NCI-H2107 treated with DMSO at 0.1 percent for 48 hours (cell line): ENCODE data around the gene TNS3.
"Not testable (repeated sequence)": the region's sequence is repeated elsewhere in the genome, so short reads cannot be mapped to it uniquely, and the experiment has no call there.

Source experiments
- DNase-seq: peaks from one replicate; lab custom pipeline; 2025; ENCODE audit not compliant: unreplicated experiment; lab: John Stamatoyannopoulos, UW

Gene TNS3

DNA sequence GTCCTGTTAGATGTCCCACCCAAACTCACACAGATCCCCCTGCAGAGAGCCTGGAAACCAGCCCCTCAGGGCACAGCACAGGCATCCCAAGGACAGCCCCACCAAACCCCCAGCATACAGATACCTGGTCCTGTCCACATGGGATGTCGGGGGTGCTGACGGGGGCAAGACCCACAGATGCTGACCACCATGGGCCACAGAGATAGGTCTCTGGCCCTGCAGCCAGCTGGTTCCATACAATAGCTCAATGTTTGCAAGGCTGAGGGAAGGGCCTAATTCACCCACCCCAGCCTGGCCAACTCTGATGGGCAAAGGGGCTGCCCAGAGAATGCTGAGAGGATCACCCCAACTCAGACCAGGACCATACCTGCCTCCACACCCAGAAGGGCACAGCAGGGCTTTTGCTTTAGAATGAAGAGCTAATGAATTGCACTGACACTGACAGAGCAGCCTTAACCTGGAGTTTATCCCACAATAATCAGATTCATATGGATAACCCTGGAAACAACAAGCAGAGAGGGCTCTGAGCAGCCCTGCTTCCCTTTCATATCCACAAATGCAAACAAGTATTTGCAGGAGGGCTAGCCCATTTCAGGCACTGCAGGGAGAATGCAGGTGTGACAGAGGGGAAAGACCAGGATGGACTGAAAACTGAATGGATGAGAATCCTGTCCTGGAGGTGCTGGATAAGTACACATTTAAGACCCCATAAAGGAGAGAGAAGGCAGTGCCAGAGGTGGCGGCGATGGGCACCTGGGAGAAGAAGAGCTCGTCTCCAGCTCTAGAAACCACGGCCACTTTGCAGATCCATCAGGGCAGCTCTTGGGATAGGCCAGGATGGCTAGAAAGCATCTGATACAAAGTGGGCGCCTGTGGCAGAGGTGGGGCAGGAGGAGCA is 126.7 kb downstream of the TNS3 start:
- DNase-seq = no peak

- DNase-seq = no peak
Observed at GRCh38 chr7:47454069-47454973, 127.6 kb downstream of the TNS3 start.

GRCh38 chr7:47453093-47454061 is 128.5 kb downstream of the TNS3 start:
- DNase-seq = peak; percentile 31

- no peak for DNase-seq
Observed at GRCh38 chr7:47452715-47453092, 129.2 kb downstream of the TNS3 start.

DNA sequence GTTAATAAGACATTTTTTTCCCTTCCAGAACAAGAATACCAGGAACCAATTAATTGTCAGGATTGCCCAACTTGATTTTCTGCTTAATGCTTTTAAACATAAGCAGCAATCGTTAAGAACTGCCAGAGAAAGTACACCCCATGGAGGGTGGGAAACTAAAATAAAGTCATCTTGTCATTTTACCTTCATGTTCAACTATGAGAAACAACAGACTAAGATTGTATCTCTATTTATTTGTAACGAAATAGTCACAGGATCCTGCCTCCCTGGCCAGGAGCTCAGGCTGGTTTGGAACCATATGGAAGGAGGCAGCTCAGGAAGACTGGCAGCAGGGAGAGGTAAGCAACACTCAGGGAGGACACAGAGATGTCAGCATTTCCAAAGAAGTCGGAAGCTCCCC is 129.6 kb downstream of the TNS3 start:
- no peak for DNase-seq

- DNase-seq = no peak
Observed at GRCh38 chr7:47451851-47452205, 130.1 kb downstream of the TNS3 start.

GRCh38 chr7:47449810-47450590 is 131.9 kb downstream of the TNS3 start:
- no peak for DNase-seq

DNA sequence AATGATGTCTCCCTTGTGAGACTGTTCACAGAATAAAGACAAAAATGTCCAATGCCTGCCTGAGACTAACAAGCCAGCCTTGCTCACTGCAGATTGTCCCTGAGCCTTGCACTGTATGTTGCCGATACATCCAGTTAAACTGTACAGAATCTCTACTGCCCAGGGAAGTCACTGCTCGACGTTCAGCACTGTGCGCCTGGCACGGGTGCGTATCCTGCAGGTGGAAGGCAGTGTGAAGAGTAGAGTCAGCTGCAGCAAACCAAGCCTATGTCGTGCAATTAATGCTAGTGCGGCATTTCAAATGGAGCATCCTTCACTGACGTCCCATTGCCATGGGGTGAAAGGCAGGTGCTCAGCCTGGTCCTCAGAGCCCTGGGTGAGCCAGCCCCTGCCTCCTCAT is 132.9 kb downstream of the TNS3 start:
- DNase-seq = no peak

GRCh38 chr7:47447621-47448349 is 134.1 kb downstream of the TNS3 start:
- DNase-seq = no peak

GRCh38 chr7:47446871-47447466 is 134.9 kb downstream of the TNS3 start:
- DNase-seq = no peak

DNA sequence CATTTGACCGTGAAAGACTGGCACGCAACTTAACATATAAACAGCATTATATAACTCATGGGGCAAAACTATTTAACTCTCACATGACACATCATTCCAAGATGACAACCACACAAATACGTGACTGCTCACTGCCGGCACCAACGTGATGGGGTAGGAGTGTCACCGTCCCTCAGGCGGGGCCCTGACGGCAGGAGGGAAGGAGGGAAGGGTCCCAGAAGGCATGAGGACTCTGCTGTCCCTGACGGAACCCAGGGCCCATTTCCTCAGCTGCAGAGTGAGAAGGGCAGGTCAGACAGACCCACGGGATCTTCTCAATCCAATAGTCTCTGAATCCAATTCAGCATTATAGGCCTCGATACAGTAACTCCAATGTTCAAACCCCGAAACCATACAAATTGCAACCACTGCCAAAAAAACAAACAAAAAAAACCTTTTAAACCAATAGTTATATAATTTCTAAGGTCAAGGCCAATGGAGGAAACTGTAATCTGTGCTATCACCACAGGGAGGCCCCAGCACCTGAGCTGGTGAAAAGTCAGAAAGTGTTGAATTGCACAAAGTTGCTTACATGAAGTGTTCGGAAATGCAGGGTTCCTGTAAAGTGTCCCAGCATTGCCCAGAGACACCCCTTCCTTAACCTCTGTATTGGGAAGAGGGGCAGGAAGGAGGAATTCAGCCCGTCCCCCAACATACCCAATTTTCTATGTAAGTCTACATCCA is 137.4 kb downstream of the TNS3 start:
- no peak for DNase-seq

GRCh38 chr7:47443049-47443448 is 138.9 kb downstream of the TNS3 start:
- no peak for DNase-seq

DNA sequence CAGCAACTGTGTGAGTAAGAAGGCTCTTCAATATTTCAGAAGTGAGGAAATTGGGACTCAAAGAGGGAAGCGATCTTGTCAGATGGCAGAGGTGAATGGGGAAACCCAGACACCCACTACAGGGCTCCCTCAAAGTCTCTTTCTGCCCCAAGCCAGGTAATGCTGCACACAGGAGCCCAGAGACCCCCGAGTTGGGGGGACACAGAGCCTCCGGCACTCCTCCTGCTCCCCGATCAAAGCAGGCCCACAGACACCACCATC is 139.4 kb downstream of the TNS3 start:
- no peak for DNase-seq

DNA sequence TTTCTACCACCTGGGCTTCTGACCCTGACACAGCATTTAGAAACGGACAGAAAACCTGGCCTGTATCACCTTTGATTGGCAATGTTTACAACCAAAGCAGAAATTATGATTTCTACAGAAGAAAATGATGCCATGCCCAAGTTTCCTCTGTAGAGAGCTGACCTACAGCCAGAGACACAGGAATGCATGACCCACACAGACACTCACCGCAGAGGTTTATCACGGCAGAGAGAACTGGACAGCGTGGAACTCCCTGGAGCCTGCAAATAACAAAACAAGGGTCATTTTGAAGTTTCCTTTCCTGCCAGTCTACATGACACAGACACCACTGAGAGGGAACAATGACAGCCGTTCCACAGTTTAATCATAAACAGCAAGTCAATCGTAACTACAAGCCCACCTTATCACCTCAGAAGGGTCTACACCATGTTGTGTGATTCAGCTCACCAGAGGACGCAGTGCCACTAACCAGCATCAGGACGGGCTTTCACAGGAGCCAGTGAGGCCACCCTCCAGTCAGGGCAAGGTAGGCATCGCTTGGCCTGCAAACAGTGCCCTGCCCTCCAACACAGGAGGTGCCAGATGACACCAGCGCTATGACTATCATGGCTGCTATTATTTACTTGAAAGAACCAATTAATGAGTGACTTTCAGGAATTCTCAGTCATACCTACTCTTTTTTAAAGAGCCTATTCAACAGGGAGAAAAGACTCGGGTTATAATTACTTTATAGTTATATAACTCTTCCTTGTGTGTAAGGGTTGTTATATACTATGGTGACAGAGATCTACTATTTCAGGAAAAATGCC is 139.9 kb downstream of the TNS3 start:
- DNase-seq = no peak

GRCh38 chr7:47441048-47441447 is 140.9 kb downstream of the TNS3 start:
- DNase-seq = not testable (repeated sequence)

DNA sequence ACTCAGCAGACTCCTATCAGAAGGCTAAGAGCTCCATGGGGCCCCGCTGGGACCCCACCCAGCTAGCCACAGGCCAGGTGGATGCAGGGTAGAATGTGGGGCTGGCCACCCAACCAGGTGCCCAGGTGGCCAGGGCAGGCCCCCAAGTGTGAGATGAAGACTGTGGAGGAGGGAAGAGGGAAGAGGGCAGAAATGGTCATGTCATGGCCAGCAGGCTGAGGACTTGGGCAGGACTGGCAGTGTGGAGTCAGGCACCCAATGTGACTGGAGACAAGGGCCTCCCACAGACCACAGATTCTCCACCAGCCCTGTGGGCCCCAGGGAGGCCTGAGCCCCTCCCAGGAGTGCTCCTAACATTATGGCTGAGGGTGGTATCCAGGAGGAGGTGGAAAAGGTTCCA is 141.6 kb downstream of the TNS3 start:
- no peak for DNase-seq

- no peak for DNase-seq
Observed at GRCh38 chr7:47439181-47439667, 142.7 kb downstream of the TNS3 start.
